Measurements from ENCODE around the gene MGAT3.

The MGAT3 gene

DNA sequence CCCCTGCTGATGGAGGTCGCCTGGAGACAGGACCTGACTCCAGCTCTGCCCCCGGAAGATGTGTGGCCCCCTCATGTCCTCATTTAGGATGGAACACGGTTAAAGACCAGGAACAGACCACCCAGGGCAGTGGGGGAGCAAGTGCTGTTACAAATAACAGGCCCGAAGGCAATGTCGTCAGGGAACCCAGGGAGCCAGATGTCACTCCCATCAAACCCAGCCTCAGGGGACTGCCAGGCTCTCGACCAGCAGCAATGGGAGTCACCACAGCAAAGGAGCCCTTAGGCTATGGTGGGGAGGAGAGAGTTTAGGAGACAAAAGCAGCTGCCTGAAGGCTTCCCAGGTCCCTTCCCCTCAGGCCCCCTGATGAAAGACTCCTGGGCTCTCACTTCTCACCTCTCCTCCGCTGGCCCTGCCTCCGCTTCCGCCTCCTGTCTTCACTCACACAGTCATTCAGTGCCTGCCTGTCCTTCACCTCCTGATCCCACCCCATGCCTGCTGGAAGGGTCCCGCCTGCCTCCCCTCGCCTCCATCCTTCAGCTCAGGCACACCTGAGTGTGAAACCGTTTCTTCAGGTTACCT is 71.4 kb downstream of the MGAT3 start:
- Histone ChIP-seq H3K9ac (ENCODE audit: low read length) (peak overlapping the region; percentile 54), H4K20me1 (ENCODE audit: low read depth, low read length) (no peaks in the 10 kb centered on the region; the same call in 1 of the 2 replicates), H3K36me3 (ENCODE audit: low read length) (no peaks in the 10 kb centered on the region; the same call in 1 of the 2 replicates)

DNA sequence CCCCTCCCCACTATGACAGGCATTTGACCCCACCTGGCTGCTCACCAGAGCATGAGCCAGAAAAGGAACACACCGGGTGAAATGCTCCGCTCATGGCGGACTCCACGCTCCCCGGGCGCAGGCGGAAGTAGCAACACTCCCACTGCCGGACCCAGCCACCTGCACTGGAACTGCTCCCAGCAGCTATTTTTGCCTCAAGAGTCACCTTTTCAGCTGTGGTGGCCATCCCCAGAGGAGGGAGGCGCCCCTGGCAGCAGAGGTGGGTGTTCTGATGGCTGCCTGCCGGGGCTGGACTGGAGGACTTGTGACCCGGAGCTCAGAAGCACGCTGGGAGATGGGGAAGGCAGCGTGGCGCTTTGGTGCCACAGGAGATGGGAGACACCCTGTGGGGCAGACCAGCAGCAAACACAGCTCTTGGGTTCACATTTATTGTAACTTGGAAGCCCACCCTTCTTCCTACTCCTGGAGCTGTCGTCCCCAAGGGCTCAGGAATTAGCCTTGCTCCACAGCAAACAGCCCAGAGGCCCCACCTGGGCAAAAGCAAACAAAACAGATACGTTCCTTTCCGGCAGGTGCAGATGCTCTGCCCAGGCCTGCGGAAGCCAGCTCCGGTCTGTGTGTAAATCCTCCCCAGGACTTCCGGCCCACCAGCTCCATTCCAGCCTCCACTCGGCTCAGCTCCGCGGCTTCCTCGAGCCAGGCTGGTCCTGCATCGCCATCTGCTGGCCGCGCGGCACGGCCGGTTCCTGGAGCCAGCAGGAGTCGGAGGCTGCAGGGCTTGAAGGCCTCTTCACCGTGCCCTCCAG is 72.1 kb downstream of the MGAT3 start:
- Histone ChIP-seq H3K9me2 (replicated peaks; ENCODE audit: insufficient read depth, low read length) (no peaks in the 10 kb centered on the region), H3K36me3 (ENCODE audit: low read length) (no peaks in the 10 kb centered on the region), H3K27ac (ENCODE audit: low read depth, low read length) (peak overlapping the region; percentile 93), H3K27me3 (ENCODE audit: low read length) (no peaks in the 10 kb centered on the region), H3K4me3 (ENCODE audit: insufficient read depth, low read length, poor library complexity, severe bottlenecking) (peak overlapping the region; percentile 41), H2AFZ (ENCODE audit: low read depth, low read length, severe bottlenecking) (no peak overlapping the region), H3K4me2 (ENCODE audit: low read depth, low read length, poor library complexity, severe bottlenecking) (peak overlapping the region; percentile 67), H3K79me2 (ENCODE audit: insufficient read depth, low read length) (peaks cover 25% of the 10 kb centered on the region), H3K9me3 (ENCODE audit: insufficient read depth, low read length) (no peaks in the 10 kb centered on the region), H3F3A (ENCODE audit: insufficient read depth) (peaks cover 67% of the 10 kb centered on the region), H4K20me1 (ENCODE audit: low read depth, low read length) (no peaks in the 10 kb centered on the region; the same call in 1 of the 2 replicates), H3K9ac (ENCODE audit: low read length) (peak overlapping the region; percentile 54)
- TF ChIP-seq EZH2phosphoT487 (conservative IDR thresholded peaks at IDR 0.05; ENCODE audit: low read length), result no peak
- TF ChIP-seq, protein P1, sequence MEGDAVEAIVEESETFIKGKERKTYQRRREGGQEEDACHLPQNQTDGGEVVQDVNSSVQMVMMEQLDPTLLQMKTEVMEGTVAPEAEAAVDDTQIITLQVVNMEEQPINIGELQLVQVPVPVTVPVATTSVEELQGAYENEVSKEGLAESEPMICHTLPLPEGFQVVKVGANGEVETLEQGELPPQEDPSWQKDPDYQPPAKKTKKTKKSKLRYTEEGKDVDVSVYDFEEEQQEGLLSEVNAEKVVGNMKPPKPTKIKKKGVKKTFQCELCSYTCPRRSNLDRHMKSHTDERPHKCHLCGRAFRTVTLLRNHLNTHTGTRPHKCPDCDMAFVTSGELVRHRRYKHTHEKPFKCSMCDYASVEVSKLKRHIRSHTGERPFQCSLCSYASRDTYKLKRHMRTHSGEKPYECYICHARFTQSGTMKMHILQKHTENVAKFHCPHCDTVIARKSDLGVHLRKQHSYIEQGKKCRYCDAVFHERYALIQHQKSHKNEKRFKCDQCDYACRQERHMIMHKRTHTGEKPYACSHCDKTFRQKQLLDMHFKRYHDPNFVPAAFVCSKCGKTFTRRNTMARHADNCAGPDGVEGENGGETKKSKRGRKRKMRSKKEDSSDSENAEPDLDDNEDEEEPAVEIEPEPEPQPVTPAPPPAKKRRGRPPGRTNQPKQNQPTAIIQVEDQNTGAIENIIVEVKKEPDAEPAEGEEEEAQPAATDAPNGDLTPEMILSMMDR (IDR thresholded peaks at IDR 0.05; ENCODE audit: insufficient read depth, low read length, poor library complexity, severe bottlenecking), result peak; percentile 96

More for the DNA sequence above, 71.4 kb downstream of the MGAT3 start:
- Histone ChIP-seq H3K27ac (ENCODE audit: low read depth, low read length) (peak overlapping the region; percentile 93), H3K9me3 (ENCODE audit: insufficient read depth, low read length) (no peaks in the 10 kb centered on the region), H3K4me2 (ENCODE audit: low read depth, low read length, poor library complexity, severe bottlenecking) (peak overlapping the region; percentile 67), H3K27me3 (ENCODE audit: low read length) (no peaks in the 10 kb centered on the region), H3K4me3 (ENCODE audit: insufficient read depth, low read length, poor library complexity, severe bottlenecking) (no peak overlapping the region), H3F3A (ENCODE audit: insufficient read depth) (peaks cover 68% of the 10 kb centered on the region), H3K9me2 (replicated peaks; ENCODE audit: insufficient read depth, low read length) (no peaks in the 10 kb centered on the region), H2AFZ (ENCODE audit: low read depth, low read length, severe bottlenecking) (no peak overlapping the region), H3K79me2 (ENCODE audit: insufficient read depth, low read length) (peaks cover 26% of the 10 kb centered on the region)
- no peak for TF ChIP-seq EZH2phosphoT487 (conservative IDR thresholded peaks at IDR 0.05; ENCODE audit: low read length)
- TF ChIP-seq, protein P1 (IDR thresholded peaks at IDR 0.05; ENCODE audit: insufficient read depth, low read length, poor library complexity, severe bottlenecking), result no peak

DNA sequence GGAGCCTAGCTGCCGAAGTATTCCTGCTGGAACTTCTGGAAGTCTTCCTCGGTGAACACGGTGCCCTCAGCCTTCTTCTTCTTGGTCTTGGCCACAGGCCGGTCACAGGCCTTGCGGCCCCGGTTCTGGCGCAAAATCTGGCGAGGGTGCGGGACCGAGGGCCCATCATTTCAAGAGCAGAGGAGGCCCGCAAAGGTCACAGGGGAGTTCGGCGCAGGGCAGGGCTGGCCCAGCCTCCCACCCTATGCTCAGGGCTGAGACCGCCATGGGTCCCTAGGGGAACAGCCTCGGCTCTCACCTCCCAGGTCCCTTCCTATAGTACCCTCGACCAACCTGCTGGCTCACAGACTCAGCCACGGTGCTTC is 72.7 kb downstream of the MGAT3 start:
- TF ChIP-seq EZH2phosphoT487 (conservative IDR thresholded peaks at IDR 0.05; ENCODE audit: low read length), result no peak
- TF ChIP-seq, protein P1 (IDR thresholded peaks at IDR 0.05; ENCODE audit: insufficient read depth, low read length, poor library complexity, severe bottlenecking), result no peak
- H3K27ac ChIP-seq (ENCODE audit: low read depth, low read length), result peak overlapping the region; percentile 93
- no peaks in the 10 kb centered on the region for H3K9me2 ChIP-seq (replicated peaks; ENCODE audit: insufficient read depth, low read length)
- H3K27me3 ChIP-seq (ENCODE audit: low read length), result no peaks in the 10 kb centered on the region
- H2AFZ ChIP-seq (ENCODE audit: low read depth, low read length, severe bottlenecking), result no peak overlapping the region
- H3K79me2 ChIP-seq (ENCODE audit: insufficient read depth, low read length), result peaks cover 25% of the 10 kb centered on the region
- peak overlapping the region; percentile 67 for H3K4me2 ChIP-seq (ENCODE audit: low read depth, low read length, poor library complexity, severe bottlenecking)
- H3K4me3 ChIP-seq (ENCODE audit: insufficient read depth, low read length, poor library complexity, severe bottlenecking), result peak overlapping the region; percentile 28
- no peaks in the 10 kb centered on the region; the same call in 1 of the 2 replicates for H4K20me1 ChIP-seq (ENCODE audit: low read depth, low read length)
- no peaks in the 10 kb centered on the region for H3K9me3 ChIP-seq (ENCODE audit: insufficient read depth, low read length)
- H3K36me3 ChIP-seq (ENCODE audit: low read length), result no peaks in the 10 kb centered on the region
- peaks cover 62% of the 10 kb centered on the region for H3F3A ChIP-seq (ENCODE audit: insufficient read depth)
- peak overlapping the region; percentile 54 for H3K9ac ChIP-seq (ENCODE audit: low read length)

All from SU-DHL-6 (cell line).